ENCODE results near the gene ST6GAL2.
A peak's percentile ranks its signal among the peaks of the same experiment; 100 is the strongest.

- TF ChIP-seq CTCF (IDR thresholded peaks at IDR 0.05 in 2 of 3, conservative IDR thresholded peaks at IDR 0.05 in 1 of 3; ENCODE audit: insufficient read depth in 2 of 3, low read depth in 1 of 3, low read length in 3 of 3) (peak; percentile 31 to 44 (median 38); a peak in 5 of 6 replicates), EZH2 (IDR thresholded peaks at IDR 0.05; ENCODE audit: borderline replicate concordance, low read depth, low read length) (no peak), CREB1 (IDR thresholded peaks at IDR 0.05) (no peak), CREB1 (CRISPR knock-in tag; IDR thresholded peaks at IDR 0.05) (no peak), PATZ1 (CRISPR knock-in tag; IDR thresholded peaks at IDR 0.05; ENCODE audit: borderline replicate concordance) (no peak), MLX (CRISPR knock-in tag; conservative IDR thresholded peaks at IDR 0.05) (no peak), TEAD1 (CRISPR knock-in tag; IDR thresholded peaks at IDR 0.05) (no peak), TCF7L2 (IDR thresholded peaks at IDR 0.05; ENCODE audit: low read depth, low read length) (no peak), MTA1 (IDR thresholded peaks at IDR 0.05; ENCODE audit: borderline replicate concordance) (no peak), ATF2 (CRISPR knock-in tag; IDR thresholded peaks at IDR 0.05) (no peak)
Measured at GRCh38 chr2:106868275-106868674, 17.7 kb downstream of the ST6GAL2 start.
